GM18519 (cell line): Measurements from ENCODE around the gene TMEM238.
"Not testable (repeated sequence)": the region's sequence is repeated elsewhere in the genome, so short reads cannot be mapped to it uniquely, and the experiment has no call there.

Source experiments
- ATAC-seq: cut with Tn5 transposase; IDR thresholded peaks from one replicate; pipeline ENCODE4 v1.9.1; 2021; ENCODE audit warnings: mild to moderate bottlenecking, moderate library complexity; ENCODE audit not compliant: unreplicated experiment, low FRiP score

Gene TMEM238, protein sequence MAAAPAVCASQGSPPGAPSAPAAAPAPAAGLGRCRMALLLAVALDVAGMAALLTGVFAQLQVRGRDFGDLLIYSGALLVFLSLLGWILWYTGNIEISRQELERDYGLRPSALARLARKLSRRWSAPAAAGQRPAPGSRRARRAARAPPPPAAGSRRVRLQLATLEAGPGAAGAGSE

DNA sequence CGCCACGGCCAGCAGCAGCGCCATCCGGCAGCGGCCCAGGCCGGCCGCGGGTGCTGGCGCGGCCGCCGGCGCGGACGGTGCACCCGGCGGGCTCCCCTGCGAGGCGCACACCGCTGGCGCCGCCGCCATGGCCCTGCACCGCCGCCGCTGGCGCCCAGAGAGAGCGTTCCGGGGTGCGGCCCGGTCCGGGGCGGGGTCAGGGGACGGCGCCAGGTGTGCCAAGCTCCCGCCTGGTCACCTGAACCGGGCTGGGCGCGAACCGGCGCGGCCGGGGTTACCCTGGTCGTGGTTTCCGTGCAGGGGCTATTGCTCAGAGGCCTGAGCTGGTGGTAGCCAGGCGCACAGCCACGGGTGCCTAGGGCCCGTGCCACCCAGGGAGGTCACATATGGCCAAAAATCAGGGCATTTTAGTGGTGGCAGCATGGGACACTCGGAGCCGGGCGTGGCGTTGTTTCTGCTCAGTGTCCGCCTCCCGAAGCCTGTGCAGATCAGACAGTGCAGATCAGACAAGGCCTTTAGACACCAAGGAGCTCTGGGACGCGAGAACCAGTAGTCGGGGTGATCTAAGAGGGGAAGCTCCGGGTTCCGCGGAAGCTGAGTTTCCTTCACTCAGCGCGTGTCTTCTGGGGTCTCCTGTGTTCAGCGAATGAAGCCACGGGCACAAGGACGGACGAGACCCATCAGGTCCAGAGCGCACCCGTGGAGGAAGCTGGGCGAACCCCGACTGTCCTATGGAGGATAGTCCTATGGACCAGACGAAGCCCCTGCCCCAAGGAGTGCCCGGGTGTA, at the start of gene TMEM238:
Gene TMEM238, minus strand, starts transcription at position 162 of the 789 bp plus-strand sequence. Its CDS starts 33 bp downstream, at position 129.
- ATAC-seq = no peak

DNA sequence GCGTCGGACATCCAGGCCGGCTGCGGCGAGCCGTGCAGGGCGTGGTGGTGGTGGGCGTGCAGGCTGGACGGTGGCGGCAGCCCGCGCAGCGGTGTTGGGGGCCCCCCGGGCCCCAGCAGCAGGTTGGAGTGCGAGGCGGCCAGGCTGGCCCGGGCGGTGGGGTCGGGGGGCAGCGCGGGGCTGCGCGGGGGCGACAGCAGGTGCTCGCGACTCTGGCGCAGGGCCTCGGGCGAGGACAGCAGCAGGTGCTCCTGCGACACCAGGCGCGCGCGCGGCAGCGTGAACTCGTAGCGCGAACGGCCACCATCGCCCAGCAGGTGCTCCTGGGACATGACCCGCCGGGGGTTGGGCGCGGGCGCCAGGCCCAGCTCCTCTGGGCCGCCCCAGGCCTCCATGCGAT, 49.2 kb upstream of the TMEM238 start:
- ATAC-seq = no peak

DNA sequence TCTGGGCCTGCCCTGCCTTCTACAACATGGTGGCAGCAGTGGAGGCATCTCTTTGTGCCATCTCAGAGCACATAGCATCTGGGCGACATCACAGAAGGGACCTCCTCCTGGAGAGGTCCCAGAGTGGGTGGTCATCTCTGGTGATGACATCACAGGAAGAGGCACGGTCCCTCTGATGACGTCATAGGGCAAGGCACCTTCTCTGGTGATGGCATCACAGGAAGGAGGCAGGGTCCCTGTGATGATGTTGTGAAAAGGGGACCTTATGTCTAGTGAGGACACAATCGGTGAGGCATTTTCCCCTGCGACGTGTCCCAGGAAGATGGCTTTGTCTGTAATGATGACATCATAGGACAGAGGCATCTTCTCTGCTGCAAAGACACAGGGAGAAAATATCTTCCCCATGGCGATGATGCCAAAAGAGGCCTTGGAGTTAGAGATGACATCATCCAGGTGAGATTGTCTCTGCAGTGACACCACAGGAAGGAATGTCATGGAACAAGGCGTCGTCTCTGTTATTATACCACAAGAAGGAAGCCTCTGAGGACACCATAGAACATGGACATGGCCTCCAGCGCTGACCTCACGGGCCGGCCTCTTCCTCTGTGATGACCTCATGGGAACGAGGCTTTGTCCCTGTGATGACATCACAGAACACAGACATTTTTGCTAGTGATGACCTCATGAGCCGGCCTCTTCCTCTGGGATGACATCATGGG, 48.3 kb upstream of the TMEM238 start:
- ATAC-seq = no peak

DNA sequence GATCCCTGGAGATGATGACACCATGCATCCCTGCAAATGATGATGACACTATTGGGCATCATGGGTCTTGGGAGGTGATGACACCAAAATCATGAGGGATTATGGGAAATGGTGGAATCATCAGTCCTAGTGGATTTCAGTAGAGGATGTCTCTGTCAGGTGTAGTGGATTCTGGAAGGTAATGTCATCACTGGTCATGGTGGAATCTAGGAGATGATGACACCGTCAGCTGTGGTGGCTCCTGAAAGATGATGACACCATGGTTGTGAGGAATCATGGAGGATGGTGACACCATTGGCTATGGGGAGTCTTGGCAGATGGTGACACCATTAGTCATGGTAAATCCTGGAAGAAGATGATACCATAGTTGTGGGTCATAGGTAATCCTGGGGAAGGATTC, 47.1 kb upstream of the TMEM238 start:
- ATAC-seq = no peak

DNA sequence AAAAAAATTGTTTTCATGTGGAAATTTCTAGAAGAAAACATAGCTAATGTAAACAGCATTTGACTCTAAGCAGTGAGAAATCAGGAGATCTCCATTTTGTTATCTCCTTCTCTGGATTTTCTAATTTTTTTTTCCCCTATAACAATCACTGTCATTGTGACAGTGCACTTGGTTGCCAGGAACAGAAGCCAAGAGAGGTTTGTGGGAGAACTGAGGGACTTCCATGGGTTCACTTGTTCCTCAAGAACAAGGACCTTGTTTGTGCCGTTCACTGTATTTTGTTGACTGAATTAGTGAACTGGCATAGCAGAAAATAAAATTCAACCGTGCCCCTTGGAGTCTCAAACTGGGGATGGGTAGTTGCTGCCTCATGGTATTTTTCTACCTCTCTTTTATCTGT, 42.0 kb upstream of the TMEM238 start:
- no peak for ATAC-seq

DNA sequence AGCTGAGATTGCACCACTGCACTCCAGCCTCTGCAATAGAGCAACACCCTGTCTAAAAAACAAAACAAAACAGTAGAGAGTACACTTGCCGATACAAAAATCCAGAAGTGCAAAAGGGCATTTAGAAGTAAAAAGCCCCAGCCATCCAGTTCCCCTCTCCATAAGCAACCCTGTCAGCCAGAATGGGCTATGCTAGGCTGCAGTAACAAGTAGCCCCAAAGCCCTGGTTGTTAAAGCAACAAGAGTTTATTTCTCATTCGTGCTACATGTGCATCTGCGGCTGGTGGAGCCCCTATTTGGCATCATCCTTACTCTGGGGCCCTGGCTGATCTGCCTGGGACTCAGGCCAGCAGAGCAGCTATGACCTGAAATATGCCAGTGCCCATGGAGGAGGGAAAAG, 40.4 kb upstream of the TMEM238 start:
- no peak for ATAC-seq

DNA sequence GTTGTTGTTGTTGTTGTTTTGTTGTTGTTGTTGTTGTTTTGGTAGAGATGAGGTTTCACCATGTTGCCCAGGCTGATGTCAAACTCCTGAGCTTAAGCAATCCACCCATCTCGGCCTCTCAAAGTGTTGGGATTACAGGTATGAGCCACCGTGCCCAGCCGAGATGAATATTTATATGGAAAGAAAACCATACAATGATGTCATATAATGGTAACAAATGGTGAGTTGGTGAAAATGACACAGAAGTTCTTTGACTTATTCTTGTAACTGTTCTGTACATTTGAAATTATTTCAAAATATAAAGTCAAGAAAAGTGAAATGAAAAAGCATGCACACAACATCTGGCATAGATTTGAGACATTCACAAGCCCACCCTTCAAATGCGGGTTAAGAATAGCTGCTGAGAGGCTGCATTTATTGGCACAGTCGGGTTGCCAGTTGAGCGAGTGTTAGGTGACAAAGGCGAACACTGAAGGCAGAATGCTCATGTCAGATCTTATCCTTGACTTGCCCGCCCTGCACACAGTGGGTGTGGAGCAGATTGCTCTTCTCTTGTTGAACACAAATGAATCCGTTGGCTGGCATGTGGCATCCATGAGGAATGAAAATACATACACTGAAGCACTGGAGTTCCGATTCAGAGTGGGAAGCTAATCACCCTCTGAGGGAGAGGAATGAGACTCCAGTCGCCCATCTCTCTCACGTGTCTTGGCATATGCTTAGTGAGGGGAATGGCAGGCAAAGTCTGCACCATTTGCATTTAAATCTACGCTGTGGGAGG, 39.3 kb upstream of the TMEM238 start:
- ATAC-seq = no peak

DNA sequence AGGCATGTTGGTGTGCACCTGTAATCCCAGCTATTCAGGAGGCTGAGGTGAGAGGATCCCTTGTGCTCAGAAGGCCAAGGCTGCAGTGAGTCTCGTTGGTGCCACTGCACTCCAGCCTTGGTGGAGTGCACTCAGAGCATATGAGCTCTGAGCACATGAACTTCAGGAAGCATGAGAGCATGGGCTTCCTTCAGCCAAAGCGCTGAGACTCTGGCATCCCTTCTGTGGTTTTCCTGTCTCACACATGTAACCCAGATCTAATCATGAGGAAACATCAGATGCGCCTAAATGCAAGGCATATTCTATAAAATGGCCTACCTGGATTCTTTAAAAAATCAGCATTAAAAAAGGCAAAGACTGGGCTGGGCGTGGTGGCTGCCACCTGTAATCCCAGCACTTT, 37.2 kb upstream of the TMEM238 start:
- ATAC-seq = not testable (repeated sequence)

DNA sequence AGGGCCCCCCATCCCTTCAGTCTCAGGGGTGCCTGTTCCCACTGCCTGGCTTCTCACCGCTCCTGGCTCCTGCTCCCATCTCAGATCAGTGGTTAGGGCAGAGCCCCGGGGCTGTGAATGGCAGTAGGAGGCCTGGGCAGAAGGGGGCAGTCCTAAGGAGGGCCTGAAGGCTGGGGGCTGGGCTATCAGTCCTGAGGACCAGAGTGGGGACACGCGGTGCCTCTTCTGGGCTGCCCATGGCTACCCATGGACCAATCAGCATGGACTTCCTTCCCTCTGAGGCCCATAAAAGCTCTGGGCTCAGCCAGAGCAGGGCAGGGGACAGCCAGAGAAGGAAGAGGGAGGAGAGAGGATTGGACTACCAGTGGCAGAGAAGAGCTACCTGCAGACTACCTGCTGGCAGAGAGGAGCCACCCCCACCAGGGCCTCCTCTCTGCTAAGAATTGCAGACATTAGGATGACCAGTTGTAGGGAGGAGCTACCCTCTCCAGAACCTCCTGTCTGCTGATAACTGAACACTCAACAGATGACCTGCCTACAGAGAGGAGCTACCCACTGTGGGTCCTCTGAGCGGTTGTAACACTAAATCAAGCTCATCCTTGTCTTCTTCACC, 35.6 kb upstream of the TMEM238 start:
- ATAC-seq = no peak

DNA sequence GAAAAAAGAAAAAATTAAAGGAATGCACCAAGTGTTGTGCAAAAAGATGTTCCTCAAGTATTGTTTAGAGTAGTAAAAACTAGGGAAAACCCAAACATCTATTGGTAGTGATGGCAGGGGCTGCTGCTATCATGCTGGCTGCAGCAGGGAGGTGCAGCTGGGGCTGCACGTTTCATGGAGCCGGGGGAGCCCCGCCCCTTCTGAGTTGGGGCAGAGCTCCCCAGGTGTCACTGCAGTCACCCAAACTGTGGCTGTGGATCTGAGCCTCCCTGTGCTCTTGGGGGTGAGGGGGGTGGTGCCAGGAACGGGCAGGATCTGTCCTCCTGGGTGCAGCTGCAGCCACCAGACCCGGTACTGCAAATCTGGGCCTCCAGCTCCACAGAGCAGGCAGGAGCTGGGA, 35.0 kb upstream of the TMEM238 start:
- no peak for ATAC-seq

DNA sequence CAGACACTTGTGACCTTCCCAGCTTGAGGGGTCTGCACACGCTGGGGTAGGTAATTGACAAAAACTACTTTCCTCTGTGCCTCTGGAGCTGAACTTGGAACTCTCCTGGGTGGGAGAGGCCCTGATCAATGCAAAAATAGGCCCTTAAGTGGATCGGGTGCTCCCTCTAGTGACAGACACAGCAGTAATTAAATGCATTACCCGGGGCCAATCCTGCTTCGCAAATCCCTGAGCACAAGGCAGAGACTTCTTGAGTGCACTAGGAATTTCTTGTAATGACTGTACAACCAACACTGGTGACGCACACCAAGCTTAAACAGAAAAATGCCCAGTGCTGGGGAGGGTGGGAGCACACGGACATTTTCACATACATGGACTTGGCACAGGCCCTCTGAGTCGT, 34.1 kb upstream of the TMEM238 start:
- ATAC-seq = no peak

DNA sequence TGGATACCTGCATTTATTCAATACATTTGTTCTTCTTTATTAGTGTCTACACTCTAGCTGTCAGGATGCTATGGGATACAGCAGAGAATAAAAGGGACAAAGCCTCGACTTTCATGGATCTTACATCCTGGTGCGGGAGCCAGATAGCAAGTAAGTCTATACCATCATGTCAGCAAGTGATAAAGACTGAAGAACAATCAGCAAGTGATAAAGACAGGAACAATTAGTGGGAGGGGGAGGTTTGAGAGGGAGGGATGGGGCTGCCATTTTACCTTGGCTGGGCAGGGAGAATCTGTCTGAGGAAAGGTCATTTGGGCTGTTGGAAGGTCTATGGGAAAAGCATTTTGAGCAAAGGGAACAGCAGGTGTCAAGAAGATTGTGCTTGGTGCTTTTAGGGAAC, 26.1 kb upstream of the TMEM238 start:
- no peak for ATAC-seq

DNA sequence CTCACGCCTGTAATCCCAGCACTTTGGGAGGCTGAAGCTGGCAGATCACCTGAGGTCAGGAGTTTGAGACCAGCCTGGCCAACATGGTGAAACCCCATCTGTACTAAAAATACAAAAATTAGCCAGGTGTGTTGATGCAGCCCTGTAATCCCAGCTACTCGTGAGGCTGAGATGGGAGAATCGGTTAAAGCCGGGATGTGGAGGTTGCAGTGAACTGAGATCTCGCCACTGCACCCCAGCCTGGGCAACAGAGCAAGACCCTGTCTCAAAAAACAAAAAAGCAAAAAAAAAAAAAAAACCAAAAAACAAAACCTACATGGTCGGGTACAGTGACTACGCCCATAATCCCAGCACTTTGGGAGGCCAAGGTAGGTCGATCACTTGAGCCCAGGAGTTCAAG, 25.1 kb upstream of the TMEM238 start:
- ATAC-seq = not testable (repeated sequence)

DNA sequence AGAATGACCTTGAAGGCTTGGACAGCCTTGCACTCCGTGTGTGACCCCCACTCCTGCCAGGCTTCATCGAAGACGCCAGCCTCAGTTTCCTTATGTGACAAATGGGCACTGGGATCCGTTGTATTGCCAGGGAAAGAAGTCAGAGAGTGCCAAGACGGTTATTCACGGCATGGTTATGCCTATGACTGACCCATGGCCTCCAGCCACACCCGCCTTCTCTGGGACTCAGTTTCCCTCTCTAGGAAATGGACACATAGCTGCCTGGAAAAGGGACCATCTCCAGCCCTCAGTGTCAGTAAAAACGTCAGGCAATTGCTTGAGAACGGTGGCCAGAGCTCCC, 24.4 kb upstream of the TMEM238 start:
- ATAC-seq = no peak

DNA sequence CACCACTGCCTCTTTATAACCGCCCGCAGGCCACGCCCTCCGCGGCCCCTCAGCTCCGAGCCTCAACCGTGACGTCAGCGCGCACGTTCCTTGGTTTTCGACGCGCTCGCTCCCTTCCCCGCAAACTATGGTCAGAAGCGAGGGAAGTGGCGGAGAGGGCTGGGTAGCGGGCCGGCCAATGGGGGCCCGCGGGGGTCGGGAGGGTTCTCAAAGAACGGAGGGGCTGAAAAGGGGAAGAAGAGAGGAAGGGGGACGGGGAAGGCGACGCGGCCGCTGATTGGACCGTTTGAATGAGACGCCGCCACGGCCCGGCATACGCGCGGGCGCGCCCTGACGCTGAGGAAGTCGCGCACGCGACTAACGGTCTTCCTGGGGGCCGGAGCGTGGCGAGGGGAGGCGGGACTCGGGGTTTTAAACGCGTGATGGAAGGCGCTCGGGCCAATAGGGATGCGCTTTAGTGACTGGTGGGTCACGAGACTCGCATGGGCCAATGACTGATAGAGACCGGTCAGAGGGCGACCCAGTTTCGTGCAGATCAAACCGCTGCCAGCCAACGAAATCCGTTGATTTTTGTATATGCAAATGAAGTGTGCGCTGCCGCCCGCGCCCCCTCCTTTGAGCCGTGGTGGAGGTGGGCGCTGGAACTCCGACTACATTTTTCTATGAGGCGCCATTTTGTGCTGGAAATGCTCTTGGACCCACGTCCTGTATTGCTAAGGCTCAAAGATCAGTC, 23.9 kb upstream of the TMEM238 start:
- ATAC-seq = peak; percentile 70

DNA sequence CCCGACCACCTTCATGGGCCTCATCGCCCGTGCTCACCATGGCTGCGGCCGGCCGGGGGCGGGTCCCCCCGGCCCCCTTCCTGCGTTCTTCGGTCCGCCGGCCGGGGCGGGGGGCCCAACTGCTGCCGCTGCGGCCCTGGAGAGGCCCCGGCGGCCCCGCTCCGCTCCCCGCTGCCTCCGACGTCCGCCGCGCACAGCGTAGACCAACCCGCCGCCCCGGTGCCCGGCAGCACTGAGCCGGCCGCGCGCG, 23.4 kb upstream of the TMEM238 start, which contains the start of gene UBE2S:
Gene UBE2S, minus strand, starts transcription at position 239 of the 250 bp plus-strand sequence. Its CDS starts 199 bp downstream, at position 40.
- not testable (repeated sequence) for ATAC-seq

DNA sequence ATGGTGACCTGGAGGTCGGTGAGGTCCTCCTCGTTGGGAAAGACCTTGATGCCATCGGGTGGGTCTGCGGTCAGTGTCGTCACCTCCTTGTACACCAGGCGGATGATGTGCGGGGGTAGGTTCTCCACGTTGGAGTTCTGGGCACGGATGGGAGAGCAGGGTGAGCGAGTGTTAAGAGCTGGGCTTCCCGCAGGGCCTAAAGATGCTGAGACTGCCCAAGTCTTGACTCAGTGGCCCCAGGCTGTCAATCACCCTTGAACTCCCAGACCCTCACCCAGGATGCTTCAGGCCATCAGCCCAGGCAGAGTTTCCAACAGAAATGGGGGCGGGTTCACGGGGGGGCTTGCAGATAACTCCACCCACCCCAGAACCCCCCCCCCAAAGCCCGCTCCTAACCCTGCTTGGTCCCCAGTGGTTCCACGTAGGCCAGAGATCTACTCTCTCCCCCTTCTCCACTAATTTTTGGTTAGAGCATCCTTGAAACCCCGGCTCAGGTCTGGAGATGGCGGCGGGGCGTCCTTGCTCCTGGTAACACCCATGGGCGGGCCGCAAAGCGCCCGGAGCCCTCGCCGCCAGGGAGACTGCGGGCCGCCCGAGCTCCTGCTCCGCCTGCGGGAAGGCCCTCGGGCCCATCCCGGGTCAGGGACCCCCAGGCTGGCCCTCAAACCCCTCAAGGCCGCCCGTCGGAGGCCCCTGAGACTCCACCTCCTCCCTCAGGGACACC, 22.9 kb upstream of the TMEM238 start:
- peak; percentile 11 for ATAC-seq

DNA sequence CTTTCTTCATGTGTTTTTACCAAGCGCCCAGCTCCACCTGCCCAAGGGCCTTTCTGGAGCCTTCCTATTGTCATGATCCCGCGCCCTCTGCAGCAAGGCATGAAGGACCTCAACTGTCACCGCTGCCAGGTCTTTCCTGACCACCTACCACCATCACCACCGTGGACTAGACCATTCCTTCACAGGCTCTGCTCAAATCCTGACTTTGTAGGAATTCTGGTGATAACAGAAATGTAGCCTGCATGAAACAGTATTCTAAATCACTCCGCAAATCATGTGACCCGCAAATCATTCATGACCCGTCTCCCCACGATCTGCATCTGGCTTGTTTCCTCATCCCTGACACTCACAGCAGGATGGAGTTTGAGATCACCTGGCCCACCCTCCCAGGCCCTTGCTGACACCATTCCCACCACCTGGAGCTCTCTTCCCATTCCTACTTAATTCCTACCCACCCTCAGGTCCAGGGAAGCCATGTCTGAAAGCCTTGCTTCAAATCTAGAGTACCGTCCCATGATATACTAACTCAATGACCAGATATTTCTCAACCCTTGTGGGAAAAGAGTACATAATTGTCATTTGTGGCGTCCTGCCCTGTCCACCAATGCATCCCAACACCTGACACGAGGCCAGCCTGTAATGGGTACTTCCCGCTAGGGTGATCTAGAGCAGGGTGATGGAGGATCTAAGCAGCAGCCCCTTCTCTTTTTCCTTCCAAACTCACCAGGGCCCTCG, 22.2 kb upstream of the TMEM238 start:
- ATAC-seq = no peak

DNA sequence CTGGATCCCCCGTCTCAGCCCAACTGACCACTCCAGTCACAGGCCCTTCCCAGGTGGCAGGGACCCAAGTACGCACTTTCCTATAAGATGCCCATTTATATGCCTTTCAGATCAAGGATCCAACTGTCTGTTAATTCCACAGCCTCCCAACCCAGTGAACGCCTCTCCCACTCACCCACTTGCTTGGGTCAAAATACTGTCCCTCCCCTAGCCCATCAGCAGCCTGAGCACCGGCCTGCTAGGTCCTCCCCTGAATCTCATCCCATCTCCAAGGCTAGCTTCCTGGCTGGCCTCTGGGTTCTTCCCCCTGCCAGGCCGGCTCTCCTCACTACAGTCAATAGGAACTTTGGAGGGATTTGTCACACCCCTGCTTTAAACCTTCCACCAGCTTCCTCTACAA, 21.5 kb upstream of the TMEM238 start:
- no peak for ATAC-seq
